ENCODE results near the gene TNRC18.

TNRC18 gene

DNA sequence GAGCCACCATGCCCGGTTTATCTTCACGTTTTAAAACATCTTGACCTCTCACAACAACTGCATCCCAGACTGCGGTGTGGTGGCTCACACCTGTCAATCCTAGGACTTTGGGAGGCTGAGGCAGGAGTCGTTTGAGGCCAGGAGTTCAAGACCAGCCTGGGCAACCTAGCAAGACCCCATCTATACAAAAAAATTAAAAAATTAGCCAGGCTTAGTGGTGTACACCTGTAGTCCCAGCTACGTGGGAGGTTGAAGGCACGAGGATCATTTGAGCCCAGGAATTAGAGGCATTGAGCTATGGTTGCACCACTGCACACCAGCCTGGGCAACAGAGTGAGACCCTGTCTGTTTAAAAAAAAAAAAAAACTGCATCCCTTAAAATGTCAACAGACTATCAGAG is 20.2 kb downstream of the TNRC18 start:
- DNase-seq, result no peak

DNA sequence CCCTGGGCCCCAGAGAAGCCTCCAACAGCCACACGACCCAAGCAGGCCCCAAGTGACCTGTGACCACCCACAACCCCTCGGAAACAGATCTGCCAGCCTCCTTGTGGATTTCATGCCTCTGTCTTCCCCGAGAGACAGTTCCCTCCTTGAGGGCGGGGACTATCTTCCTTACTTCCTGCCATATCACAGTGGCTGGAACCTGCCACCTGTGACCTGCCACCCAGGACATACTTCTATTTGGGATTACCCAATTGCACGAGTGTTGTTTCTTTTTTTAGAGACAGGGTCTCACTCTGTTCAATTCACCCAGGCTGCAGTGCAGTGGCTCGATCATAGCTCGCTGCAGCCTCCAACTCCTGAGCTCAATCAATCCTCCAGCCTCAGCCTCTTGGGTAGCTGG is 25.9 kb downstream of the TNRC18 start:
- peak; percentile 58 for DNase-seq

DNA sequence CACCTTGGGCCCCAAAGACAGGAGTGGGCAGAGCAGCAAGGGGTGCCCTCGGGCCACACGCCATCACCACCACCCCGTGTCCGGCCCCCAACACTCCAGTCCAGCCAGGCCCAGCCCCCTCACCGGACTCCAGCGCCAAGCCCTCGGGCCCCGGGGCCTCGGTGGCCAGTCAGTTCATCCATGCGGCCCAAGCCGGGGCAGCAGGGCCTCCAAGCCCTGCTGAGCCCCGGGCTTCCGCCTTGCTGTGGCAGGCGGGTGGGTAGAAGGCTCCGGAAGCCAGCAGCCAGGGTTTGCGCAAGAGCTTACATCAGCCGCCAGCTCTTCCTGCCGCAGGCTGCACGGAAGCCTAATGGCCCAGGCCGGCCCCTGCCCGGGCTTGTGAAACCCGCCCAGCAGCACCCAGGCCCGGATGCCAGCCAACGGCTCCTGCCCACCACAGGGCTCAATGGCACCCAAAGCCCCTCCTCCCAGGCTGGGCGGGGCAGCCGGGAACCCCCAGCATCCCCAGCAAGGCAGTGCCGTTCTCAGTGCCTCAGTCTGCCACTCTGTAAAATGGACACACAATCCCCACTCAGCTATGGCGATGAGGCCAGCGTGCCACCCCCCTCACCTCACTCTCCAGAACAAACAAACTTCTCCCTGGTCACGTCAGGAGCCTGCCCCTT is 26.5 kb downstream of the TNRC18 start:
- DNase-seq, result peak; percentile 99

DNA sequence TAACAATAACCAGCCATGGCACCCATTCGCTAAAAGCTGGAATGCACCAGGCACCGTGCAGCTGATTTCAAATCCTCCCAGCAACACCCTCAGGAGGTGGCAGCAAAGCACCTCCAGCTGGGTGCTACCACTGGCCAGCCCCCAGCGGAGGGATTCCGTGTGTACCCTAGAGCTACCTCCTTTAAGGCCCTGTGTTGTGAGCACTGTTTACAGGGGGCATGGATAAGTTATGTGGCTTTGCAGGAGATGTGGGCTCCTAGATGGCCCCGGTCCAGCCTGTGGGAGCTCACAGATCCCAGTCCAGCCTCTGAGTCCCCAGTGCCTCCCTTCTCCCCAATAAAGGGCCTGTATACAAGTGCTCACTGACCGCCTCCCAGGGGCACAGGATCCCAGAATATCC is 27.1 kb downstream of the TNRC18 start:
- peak; percentile 88 for DNase-seq

DNA sequence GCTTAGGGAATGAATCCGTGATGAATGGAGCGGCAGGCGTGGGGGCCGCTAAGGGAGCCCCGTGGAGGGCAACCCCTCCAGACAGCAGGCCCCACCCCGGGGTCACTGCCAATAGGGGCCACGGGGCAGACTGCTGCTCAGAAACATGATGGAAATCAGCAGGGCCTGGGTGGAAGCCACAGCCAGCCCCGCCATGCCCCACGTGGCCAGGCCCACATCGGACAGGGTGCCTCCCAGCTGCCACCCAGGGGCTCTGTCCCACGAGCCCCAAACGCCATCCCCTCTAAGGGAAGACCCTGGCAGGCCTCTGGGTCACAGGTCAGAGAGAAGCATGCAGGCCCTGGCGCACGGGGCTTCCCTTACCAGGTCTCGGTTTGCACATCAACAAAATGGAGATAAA is 28.4 kb downstream of the TNRC18 start:
- peak; percentile 59 for DNase-seq

DNA sequence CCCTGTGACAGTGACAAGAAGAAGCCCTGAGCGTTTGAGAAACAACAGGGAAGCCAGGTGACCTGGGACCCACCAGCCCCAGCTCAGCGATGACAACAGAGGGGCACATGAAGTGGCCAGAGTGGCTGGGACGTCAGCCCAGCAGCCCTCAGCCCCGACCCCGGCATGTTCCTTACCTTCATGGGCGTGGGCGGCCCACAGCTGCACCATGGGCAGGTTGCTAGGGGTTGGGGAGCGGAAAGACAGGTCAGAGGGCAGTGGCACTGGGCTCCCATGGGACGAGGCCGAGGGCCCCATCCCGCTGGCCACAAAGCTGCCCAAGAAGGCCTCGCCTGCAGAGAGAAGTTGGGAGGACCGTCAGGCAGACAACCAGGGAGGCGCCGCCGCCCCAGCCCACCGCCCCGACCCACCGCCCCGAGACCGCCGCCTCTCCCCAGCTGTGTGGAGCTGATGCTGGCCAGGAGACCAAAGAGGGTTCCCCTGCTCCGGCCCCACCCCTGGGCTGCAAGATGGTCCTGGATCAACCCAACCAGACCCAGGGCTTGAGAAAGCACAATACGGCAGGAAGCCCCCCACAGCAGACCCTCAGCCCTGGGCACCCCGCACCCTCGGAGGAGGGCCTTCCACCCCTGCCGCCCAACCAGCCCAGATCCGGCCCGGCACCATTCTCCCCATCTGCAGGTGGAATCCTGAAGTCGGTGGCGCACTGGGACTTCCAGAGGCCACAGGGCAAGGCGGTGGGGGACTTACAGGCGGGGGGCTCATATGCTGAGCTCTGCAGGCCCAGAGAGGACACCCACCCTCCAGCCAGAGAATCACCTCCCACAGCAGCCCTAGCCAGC is 29.1 kb downstream of the TNRC18 start:
- DNase-seq, result no peak

DNA sequence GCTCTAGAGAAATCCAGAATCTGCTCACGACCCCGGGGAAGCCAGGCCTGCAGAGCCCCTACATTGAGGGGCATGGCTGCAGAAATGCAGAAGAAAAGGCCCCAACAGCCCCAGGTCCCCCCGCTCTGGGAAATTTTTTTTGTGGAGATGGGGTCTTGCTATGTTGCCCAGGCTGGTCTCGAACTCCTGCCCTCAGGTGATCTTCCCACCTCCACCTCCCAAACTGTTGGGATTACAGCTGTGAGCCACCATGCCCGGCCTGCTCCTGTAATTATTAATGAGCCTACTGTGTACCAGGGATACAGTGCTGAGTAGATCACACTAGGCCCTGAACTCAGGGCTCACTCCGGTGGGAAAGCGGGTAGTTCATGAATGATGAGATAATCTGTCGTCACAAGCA is 29.9 kb downstream of the TNRC18 start:
- no peak for DNase-seq

DNA sequence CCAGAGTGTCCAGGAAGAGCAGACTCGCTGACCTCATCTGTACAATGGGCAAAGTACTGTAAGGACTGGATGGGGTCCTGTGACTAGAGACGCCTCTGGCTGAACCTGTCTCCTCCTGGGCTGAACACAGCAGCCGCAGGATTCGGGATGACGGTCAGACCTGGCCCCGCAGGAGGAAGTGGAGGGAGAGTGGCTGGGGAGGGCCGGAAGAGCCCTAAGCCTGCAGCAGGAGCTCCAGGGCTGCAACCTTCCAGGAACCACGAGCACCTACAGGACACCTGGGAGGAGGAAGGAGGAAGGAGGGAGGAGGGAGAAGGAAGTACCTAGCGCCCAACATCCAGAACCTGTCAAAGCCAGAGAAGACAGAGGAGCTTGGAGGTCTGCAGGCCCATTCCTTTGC is 30.3 kb downstream of the TNRC18 start:
- DNase-seq, result no peak

DNA sequence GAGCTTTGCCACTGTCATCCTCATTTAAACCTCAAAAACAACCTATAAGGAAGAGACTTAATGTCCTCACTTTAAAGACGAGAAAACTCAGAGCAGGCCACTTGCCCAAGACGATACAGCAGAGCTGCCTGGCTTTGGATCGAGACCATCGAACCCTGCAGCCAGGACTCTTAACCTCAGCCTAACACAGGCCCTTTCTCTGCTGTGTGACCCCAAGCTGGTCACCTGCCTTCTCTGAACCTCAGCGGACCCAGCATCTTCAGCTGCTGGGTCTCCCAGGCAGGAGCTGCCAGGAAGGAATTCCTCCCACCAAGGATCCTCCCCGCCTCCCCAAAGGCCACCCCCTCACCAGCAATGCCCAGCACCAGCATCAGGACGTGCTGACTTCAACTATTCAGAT is 32.7 kb downstream of the TNRC18 start:
- DNase-seq, result no peak

DNA sequence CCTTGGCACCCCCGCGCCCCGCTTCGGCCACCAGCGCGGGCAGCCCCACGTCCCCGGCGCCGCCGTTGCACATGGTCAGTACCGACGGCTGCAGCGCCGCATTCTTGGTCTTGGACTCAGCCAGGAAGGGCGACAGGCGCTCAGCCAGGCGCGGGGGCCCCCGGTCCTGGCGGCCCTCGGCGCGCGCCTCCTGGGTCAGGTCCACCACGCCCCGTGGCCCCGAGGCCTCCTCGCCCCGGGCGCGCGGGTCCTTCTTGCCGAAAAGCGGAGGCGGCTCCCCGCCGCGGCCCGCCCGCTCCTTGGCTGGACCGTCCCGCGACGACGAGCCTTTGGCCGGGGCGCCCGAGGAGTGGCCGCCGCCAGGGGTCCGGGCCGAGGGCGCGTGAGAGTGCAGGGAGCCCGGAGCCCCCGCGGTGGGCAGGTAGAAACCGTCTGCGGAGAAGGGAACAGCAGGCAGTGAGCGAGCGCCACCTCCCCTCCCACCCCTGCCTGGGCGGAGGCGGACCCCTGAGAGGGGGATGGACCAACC is 34.7 kb downstream of the TNRC18 start:
- DNase-seq, result no peak

DNA sequence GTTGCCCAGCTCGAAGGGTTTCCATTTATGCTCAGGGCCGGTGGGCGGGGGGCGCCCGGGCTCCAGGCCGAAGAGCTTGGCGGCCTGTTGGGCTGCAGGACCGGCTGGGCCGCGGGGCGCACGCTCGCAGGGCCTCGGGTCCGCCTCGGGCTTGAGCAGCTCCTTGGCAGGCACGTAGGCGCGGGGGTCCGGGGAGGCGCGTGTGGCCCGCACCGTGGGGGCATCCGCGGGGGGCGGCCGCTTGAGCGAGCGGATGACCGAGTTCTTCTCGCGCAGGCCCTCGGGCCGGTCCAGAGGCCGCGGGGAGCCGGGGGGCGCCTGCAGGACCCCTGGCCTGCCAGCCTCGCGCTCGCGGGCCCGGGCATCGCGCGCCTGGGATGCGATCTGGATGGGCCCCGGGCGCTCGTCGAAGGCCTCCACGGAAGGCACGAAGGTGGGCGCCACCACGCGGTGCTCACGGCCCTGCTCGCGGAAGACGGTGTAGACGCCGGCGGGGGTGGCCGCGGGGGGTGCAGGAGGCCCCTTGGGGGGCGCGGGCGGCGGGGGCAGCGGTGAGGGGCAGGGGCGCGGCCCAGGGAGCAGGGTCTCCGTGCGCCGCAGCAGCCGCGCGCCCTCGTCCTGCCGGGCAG is 35.2 kb downstream of the TNRC18 start:
- no peak for DNase-seq

DNA sequence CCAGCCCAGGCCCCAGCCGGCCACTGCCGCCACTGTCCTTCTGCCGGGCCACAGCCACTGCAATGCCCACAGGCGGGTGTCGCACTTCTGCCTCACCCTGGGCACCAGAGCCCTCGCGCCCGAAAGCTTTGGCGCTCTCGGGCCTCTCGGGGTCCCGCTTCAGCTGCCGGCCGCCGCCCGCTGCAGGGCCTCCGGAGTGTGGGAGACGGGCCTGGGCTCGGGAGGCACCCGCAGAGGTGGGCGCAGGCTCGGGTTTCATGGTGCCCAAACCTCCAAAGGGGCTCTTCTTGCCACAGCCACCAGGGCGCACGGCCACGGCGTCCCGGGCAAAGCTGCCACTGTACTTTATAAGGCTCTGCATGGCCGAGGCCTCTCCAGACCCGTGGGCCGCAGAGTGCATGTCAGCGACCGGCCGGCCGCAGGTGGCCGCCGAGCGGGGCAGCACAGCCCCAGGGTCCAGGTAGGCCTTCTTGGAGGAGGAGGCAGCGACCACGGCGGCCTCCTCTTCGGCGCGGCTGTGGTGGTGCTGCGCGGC is 35.9 kb downstream of the TNRC18 start:
- DNase-seq, result no peak

DNA sequence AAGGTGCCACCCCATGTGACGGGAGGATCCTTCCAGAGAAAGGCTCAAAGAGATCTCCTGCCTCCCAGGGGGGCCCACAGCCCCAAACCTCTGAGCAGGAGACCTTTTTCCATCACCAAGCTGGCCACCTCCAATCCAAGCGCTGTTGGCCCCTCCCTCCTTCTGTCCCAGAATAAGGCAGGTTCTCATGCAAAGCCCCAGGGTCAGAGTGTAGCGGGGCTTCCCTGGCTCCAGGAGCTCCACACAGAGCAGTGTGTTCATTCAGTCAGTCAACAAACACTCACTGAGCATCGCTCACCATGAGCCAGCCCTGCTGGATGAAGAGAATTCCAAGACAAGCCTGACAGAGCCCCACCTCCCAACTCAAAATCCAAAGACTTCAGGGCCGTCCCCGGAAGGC is 39.0 kb downstream of the TNRC18 start:
- DNase-seq, result no peak

DNA sequence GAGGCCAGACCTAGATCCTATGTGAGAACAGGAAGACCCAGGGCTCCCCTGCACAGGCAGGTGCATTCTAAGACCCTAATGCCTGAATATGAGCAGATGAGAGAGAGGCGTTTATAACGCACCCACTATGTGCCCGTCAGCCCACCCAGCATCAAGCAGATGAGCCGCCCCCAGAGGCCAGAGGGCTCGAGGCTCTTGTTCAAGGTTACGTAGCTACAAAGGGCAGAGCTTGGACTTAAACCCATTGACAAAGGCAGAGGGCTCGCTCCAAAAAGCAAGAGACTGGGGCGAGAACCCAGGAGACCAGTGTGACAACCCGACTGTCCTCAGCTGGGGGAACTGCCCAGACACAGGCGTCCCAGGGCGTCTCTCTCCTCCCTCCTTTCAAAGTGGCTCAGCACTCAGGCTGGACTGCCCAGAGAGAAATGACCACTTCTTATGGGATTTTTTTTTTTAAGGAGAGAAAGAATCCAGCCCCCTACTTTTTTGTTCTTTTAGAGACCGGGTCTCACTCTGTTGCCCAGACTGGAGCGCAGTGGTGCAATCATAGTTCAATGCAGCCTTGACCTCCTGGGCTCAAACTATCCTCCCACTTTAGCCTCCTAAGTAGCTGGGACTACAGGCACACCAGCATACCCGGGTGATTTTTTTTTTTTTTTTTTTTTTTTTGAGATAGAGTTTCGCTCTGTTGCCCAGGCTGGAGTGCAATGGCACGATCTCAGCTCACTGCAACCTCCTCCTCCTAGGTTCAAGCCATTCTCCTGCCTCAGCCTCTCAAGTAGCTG is 40.1 kb downstream of the TNRC18 start:
- DNase-seq, result no peak

DNA sequence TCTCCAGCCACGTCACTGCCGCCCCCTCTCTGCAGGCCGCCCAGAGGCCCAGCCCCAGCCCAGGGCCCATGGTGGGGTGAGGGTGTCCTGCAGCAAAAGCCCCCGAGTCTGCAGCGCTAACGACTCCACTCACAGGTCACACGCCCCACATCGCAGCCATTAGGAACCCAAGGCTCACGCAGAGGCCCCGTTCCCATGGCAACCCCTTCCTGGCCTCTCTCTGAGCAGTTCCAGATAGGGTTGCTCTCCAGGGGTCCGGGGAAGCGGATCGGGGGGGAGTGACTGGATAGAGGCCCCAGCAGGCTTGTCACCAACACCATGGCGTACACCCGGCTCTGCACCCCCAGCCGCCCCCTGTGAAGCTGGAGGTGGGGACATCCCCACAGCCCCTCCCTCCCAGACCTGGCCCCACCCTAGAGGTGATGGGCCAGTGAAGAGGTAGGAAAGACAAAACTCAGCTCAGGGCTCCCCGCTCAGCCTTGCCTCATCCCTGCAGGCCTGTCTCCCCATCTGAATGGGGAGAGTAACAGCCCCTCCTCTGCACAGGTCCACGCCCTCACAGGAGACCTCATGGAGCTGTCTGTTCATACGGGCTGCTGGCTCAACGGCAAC is 41.2 kb downstream of the TNRC18 start:
- DNase-seq, result peak; percentile 74

DNA sequence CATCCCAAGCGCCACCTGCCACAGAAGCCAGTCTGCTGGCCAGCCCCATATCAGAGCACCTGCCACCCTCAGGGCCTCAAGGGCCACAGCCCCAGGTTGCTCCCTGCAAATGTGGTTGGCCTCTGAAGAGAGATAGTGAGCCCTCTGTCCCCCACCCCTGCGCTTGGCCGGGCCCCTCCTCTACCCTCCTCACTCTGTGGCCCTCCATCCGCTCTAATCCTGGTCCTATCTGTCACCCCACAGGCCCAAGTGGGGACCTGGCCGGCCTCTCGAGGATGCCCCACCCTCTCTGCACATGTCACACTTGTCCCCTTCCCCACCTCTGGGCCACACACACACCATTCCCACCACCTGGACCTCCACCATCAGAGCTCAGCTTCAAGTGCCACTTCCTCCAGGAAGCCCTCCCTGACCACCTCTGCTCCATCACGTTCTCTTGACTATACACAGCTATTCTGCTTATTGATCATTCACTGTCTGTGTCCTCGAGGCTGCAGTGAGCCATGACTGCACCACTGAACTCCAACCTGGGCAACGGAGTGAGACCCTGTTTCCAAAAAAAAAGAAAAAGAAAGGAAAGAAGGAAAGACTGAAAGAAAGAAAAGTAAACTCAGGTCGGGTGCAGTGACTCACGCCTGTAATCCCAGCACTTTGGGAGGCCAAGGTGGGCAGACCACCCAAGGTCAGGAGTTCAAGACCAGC is 42.4 kb downstream of the TNRC18 start:
- DNase-seq, result peak; percentile 62

DNA sequence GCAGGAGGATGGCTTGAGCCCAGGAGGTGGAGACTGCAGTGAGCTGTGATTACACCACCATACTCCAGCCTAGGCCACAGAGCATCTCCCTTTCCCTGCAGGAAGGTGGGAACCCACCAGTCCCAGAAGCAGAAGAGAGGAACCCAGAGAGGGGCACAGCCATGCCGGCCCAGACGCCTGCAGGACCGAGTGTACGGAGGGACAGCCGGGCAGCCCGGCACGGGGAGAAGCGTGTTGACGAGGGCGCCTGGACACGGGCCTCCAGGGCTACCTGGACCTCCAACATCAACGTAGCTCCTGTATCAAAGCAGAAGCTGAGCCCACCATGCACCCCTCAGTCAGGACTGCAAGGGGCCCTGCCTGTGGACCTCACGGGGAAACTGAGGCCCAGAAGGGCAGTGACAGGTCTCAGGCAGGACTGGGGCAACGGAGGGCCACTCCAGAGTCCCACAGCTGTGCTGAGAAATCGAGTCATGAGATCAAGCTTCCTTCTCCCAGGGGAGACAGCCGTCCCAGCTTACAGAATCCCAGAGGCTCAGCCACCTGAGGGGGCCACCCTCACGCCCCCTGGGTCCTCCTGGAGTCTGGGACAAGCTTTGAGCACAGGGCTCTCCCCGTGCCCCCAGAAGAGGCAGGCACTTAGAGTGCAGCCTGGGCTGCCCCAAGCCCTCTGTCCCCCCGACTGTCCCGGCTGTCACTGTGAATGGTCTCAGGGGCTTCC is 43.1 kb downstream of the TNRC18 start:
- no peak for DNase-seq

DNA sequence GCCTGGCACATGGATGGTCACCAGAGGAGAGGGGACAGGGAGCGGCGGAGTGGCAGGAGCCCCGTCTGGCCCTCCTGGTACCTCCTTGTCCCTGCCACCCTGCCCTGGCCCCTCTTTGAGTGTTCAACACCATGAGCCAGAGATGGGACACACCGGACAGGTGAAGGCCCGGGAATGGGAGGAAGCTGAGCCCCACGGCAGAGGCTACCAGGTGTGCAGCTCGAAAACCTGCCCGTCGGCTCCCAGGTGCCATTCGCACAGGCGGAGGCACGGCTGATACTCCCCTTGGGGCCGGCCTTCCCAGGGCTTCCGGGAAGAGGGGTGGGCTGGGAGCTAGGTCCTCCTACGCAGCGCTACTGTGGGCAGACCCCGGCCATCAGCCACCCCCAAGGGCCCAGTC is 44.1 kb downstream of the TNRC18 start:
- no peak for DNase-seq

DNA sequence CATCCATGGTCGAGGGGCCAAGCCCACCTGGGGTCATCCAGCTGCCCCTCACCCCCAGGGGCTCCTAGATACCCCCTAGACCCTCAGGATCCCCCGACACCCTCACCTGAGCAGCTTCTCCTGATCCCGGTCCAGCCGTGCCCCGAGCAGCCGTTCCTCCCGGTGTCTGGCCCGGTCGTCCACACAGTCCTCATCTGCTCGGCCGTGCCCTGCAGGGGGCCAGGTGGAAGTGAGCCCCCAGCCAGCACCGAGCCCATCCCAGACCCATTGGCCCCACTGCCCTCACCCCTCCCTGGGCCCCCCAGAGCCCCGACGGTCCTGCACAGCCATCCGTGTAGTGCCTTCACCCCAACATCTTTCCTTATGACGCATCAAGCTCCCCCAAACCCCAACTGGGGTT is 45.8 kb downstream of the TNRC18 start:
- DNase-seq, result no peak

DNA sequence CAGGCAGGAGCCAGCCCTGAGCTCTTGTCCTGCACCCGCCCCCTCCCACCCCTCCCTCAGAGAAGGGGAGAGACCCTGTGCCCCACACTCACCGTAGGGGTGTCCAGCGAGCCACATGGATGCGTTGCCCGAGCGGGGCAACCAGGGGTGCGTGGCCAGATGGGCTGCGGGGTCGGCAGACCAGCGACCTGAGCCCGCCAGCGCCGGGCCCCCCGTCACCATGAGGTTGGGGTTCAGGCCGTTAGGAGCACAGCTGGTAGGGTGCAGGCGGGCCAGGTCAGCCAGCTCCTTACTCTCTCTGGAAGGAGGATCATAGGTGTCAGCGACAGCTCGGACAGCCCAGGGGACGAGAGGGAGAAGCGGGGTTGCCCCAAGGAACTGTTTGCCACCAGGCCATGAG is 46.4 kb downstream of the TNRC18 start:
- DNase-seq, result no peak

DNA sequence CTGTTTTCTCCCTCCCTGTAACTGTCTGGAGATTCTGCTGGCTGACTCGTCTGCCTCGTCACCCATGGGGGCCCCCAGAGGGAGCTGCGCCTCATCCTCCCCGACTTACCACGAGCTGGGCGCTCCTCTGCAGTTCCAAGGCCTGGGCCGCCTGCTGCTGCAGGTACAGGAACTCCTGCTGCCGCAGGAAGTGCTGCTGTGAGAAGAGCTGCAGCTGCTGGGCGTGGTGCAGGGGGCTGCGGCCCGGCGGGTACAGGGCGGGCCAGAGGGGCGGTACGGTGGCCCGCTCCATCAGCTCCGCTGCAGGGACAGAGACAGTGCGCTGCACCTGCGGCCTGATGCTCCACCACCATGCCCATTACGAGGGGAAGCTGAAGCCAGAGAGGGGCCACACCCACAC is 47.7 kb downstream of the TNRC18 start:
- no peak for DNase-seq
